MM.1S (cell line): ENCODE measurements around the gene AGTRAP.

ENCODE experiments used
- DNase-seq: peaks from one replicate; pipeline ENCODE4 v3.0.0-alpha.2; 2015
- H2AFZ ChIP-seq: fragments of 300-600 bp; sonication (generic); 2 replicates; pipeline ENCODE4 v1.6.0; 2016; ENCODE audit warnings: antibody characterized with exemption, low read length
- H3F3A ChIP-seq: fragments of 300-600 bp; sonication (generic); 2 replicates; pipeline ENCODE4 v1.6.1; 2016; ENCODE audit warnings: mild to moderate bottlenecking, antibody characterized with exemption, low read length, moderate library complexity, mixed read lengths; ENCODE audit not compliant: insufficient read depth
- H3K27ac ChIP-seq: fragments of 300-600 bp; sonication (generic); 2 replicates; pipeline ENCODE4 v1.5.1; 2016; ENCODE audit warnings: mild to moderate bottlenecking, low read length
- H3K27me3 ChIP-seq: fragments of 300-600 bp; sonication (generic); replicated peaks from 2 replicates; pipeline ENCODE4 v1.6.0; 2016; ENCODE audit warnings: low read length; ENCODE audit not compliant: insufficient read depth
- H3K36me3 ChIP-seq: fragments of 300-600 bp; sonication (generic); replicated peaks from 2 replicates; pipeline ENCODE4 v1.6.1; 2016; ENCODE audit warnings: mild to moderate bottlenecking, low read length, mixed read lengths; ENCODE audit not compliant: insufficient read depth
- H3K4me1 ChIP-seq: fragments of 300-600 bp; sonication (generic); 2 replicates; pipeline ENCODE4 v1.6.1; 2016; ENCODE audit warnings: low read length, mixed read lengths
- H3K4me2 ChIP-seq: fragments of 300-600 bp; sonication (generic); 2 replicates; pipeline ENCODE4 v1.6.0; 2016; ENCODE audit warnings: low read depth, low read length
- H3K4me3 ChIP-seq: fragments of 300-600 bp; sonication (generic); 2 replicates; pipeline ENCODE4 v1.5.1; 2016; ENCODE audit warnings: low read length, mixed read lengths
- H3K79me2 ChIP-seq: fragments of 300-600 bp; sonication (generic); 2 replicates; pipeline ENCODE4 v1.6.1; 2016; ENCODE audit warnings: mixed run types, low read length, mixed read lengths
- H3K9ac ChIP-seq: fragments of 300-600 bp; sonication (generic); 2 replicates; pipeline ENCODE4 v1.6.1; 2016; ENCODE audit warnings: low read length, mixed read lengths
- H3K9me2 ChIP-seq: fragments of 300-600 bp; sonication (generic); replicated peaks from 2 replicates; pipeline ENCODE4 v1.6.1; 2016; ENCODE audit warnings: mild to moderate bottlenecking, low read length, mixed read lengths; ENCODE audit not compliant: insufficient read depth
- H3K9me3 ChIP-seq: fragments of 300-600 bp; sonication (generic); replicated peaks from 2 replicates; pipeline ENCODE4 v1.6.1; 2016; ENCODE audit warnings: mild to moderate bottlenecking, low read length, mixed read lengths; ENCODE audit not compliant: insufficient read depth
- H4K20me1 ChIP-seq: fragments of 300-600 bp; sonication (generic); 2 replicates; pipeline ENCODE4 v1.6.1; 2016; ENCODE audit warnings: mild to moderate bottlenecking, low read length, moderate library complexity, mixed read lengths; ENCODE audit not compliant: insufficient read depth
- EZH2 ChIP-seq: fragments of 300-600 bp; sonication (generic); optimal IDR thresholded peaks from 2 replicates; pipeline ENCODE3; 2017; ENCODE audit warnings: low read depth, mild to moderate bottlenecking, antibody characterized with exemption, low read length, mixed read lengths
- EZH2phosphoT487 ChIP-seq: fragments of 300-600 bp; sonication (generic); IDR thresholded peaks from 2 replicates; pipeline ENCODE4 v1.6.1; 2018; ENCODE audit warnings: antibody characterized with exemption, low read length
- TF ChIP-seq, protein P1 (sequence below): fragments of 300-600 bp; sonication (generic); IDR thresholded peaks from 2 replicates; pipeline ENCODE4 v1.5.1; 2016; ENCODE audit warnings: antibody characterized with exemption, low read length, mixed read lengths

AGTRAP gene

DNA sequence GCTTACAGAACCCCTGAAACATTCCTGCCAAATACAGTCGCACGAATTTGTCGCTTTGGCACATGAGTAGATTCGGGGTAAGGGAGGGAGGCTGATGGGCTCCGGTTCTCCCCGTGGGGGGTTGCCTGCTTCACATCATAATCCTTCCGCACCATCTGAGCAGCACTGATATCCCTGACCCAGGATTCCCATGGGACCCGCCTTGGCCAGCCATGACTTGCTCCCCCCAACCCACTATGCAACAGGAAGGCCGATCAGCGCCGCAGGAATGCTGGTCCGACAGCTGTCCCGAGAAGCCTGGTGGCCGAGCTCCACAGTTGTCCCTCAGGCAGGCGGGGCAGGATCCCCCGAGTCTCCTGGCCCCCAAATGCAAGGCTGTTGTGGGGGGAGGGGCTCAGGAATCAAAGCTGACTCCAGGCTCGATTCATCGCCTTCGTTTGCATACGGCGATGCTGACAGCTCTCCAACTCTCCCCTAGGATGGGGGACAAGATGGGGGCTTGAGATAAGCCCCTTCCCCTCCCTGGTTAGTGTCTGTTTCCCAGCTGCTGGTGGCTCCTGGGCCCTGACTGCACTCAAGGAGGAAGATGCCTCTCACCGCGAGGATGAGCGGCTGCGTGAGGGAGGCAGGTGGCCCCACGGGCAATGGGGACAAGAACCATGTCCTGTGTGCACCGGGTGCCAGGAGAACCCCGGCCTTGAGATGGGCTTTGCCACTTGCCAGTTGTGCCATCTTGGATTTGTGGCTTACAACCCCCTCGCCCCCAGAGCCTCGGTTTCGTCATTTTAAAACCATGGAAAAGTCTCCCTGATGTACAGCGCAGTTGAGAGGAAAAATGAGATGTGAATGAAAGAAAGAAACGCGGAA lies 35.1 kb upstream of the AGTRAP start:
- Histone ChIP-seq H4K20me1 (no peaks in the 10 kb centered on the region), H3K9me2 (no peaks in the 10 kb centered on the region), H3K79me2 (no peaks in the 10 kb centered on the region), H3K4me1 (no peaks in the 10 kb centered on the region), H3K4me2 (no peak overlapping the region), H3K36me3 (no peaks in the 10 kb centered on the region), H3K27ac (no peak overlapping the region), H3K4me3 (no peak overlapping the region), H2AFZ (no peak overlapping the region), H3K9ac (no peak overlapping the region), H3K27me3 (peaks cover 87% of the 10 kb centered on the region), H3K9me3 (no peaks in the 10 kb centered on the region), H3F3A (no peaks in the 10 kb centered on the region)
- DNase-seq, result no peak
- no peak for TF ChIP-seq EZH2phosphoT487
- no peak for TF ChIP-seq EZH2
- TF ChIP-seq, protein P1, sequence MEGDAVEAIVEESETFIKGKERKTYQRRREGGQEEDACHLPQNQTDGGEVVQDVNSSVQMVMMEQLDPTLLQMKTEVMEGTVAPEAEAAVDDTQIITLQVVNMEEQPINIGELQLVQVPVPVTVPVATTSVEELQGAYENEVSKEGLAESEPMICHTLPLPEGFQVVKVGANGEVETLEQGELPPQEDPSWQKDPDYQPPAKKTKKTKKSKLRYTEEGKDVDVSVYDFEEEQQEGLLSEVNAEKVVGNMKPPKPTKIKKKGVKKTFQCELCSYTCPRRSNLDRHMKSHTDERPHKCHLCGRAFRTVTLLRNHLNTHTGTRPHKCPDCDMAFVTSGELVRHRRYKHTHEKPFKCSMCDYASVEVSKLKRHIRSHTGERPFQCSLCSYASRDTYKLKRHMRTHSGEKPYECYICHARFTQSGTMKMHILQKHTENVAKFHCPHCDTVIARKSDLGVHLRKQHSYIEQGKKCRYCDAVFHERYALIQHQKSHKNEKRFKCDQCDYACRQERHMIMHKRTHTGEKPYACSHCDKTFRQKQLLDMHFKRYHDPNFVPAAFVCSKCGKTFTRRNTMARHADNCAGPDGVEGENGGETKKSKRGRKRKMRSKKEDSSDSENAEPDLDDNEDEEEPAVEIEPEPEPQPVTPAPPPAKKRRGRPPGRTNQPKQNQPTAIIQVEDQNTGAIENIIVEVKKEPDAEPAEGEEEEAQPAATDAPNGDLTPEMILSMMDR, result no peak

DNA sequence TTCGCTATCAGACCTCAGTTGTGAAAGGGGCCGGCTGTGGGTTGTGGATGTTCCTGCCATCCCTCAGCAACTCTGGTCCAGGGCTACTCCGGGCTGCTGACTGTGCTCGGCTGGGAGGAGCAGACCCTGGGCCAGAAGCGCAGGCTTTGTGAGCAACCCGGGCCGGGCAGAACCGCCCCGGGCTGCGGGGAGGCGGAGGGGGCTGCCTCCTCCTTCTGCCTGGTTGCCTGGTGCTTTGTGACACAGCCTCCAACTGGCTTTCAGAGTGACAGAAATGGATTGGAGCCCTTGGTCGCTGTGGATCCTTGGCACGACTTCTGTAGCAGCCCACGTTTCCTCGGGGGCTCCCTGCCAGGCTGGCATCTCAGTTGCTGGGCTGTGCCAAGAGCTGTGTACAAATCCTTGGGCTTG lies 34.4 kb upstream of the AGTRAP start:
- H4K20me1 ChIP-seq, result no peaks in the 10 kb centered on the region
- no peak for DNase-seq

DNA sequence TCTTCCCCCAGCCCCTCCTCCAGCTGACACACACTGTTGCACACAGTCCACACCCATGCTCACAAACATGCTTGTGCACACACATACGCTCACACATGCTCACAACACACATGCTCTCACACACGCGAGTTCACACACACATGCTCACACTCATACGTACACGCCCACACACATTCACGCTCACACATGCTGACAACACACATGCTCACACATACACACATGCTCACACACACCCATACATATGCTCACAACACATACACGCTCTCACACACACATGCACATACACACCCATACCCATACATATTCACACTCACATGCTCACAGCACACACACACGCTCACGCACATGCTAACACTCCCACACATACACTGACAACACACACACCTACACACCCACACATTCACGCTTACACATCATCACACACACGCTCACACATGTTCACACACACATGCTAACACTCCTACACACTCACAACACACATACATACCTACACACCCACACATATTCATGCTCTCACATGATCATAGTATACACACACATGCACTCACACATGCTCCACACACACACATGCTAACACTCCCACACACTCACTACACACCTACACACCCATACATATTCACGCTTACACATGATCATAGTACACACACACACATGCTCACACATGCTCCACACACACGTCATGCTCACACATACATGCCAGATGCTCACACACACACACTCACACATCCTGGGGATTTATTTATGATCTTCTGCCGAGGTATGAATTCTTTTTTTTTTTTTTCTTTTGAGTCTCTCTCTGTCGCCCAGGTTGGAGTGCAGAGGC lies 33.7 kb upstream of the AGTRAP start:
- Histone ChIP-seq H3K4me2 (no peak overlapping the region), H3K9me3 (no peaks in the 10 kb centered on the region), H2AFZ (no peak overlapping the region), H4K20me1 (no peaks in the 10 kb centered on the region), H3F3A (no peaks in the 10 kb centered on the region), H3K79me2 (no peaks in the 10 kb centered on the region), H3K36me3 (no peaks in the 10 kb centered on the region), H3K9ac (no peak overlapping the region), H3K4me3 (no peak overlapping the region), H3K4me1 (no peaks in the 10 kb centered on the region), H3K27ac (no peak overlapping the region), H3K9me2 (no peaks in the 10 kb centered on the region), H3K27me3 (peaks cover 89% of the 10 kb centered on the region)
- TF ChIP-seq EZH2 (no peak), EZH2phosphoT487 (no peak)
- TF ChIP-seq, protein P1, result no peak
- DNase-seq, result no peak

More for the DNA sequence above, 34.4 kb upstream of the AGTRAP start:
- Histone ChIP-seq H3K27ac (no peak overlapping the region), H3K9ac (no peak overlapping the region), H3K9me3 (no peaks in the 10 kb centered on the region), H3K4me2 (no peak overlapping the region), H3K4me3 (no peak overlapping the region), H3K79me2 (no peaks in the 10 kb centered on the region), H3F3A (no peaks in the 10 kb centered on the region), H2AFZ (no peak overlapping the region), H3K9me2 (no peaks in the 10 kb centered on the region), H3K4me1 (no peaks in the 10 kb centered on the region), H3K27me3 (peaks cover 91% of the 10 kb centered on the region), H3K36me3 (no peaks in the 10 kb centered on the region)
- TF ChIP-seq EZH2 (no peak), EZH2phosphoT487 (no peak)
- TF ChIP-seq, protein P1, result no peak
